CD4-positive, alpha-beta T cell (primary cell): ENCODE data around the gene CCNJL. TPM values are rescaled to one million over a fixed set of nuclear protein-coding genes. Genes with fewer than 3 reads are reported as not detected.

Experiments used
- ATAC-seq: fragments of 200-7000 bp; cut with Tn5 transposase; one replicate; pipeline ENCODE4 v1.10.0; 2022; ENCODE audit warnings: mild to moderate bottlenecking; ENCODE audit not compliant: poor library complexity
- CTCF ChIA-PET: fragments of 350-600 bp; sonication (Branson Sonifier 250); formaldehyde crosslinking; loops from one replicate; lab custom pipeline; 2021; ENCODE audit warnings: antibody characterized with exemption, inconsistent platforms; lab: Charles Lee
- POLR2A ChIA-PET: fragments of 350-600 bp; sonication (Branson Sonifier 250); formaldehyde crosslinking; loops from one replicate; lab custom pipeline; 2021; ENCODE audit warnings: antibody characterized with exemption, inconsistent platforms; lab: Charles Lee
- DNase-seq, 14 experiments: peaks; one replicate each; pipeline ENCODE4 v3.0.0-alpha.2; 2013 to 2020; ENCODE audit warnings: mixed read lengths in 2 of 14
- H3K27ac ChIP-seq, 2 donors: one replicate each; pipeline versions ENCODE4 v1.5.1 to v1.7.0; 2013; ENCODE audit warnings: low read length in 2 of 2, low read depth in 1 of 2, mild to moderate bottlenecking in 1 of 2
- H3K27me3 ChIP-seq, 2 experiments: 1 replicate in 1 of 2; 2 replicates in 1 of 2; pipeline versions ENCODE4 v1.6.1 to v1.7.0; 2013; ENCODE audit warnings: low read length in 2 of 2, control low read depth in 1 of 2, mild to moderate bottlenecking in 1 of 2, moderate library complexity in 1 of 2; ENCODE audit not compliant: insufficient read depth in 2 of 2, control insufficient read depth in 1 of 2
- H3K36me3 ChIP-seq: one replicate; pipeline ENCODE4 v1.6.1; 2013; ENCODE audit warnings: low read length, control low read depth; ENCODE audit not compliant: insufficient read depth
- H3K4me1 ChIP-seq: one replicate; pipeline ENCODE4 v1.6.1; 2013; ENCODE audit warnings: low read length, control low read depth; ENCODE audit not compliant: insufficient read depth
- H3K4me3 ChIP-seq: one replicate; pipeline ENCODE4 v1.5.1; 2013; ENCODE audit warnings: mild to moderate bottlenecking, low read length, moderate library complexity
- H3K9me3 ChIP-seq, 2 experiments: 1 replicate in 1 of 2; 2 replicates in 1 of 2; pipeline versions ENCODE4 v1.6.1 to v1.7.0; 2013; ENCODE audit warnings: low read length in 2 of 2, mild to moderate bottlenecking in 2 of 2, control low read depth in 1 of 2, moderate library complexity in 1 of 2; ENCODE audit not compliant: control insufficient read depth in 1 of 2, insufficient read depth in 1 of 2
- H3K27ac Mint-ChIP-seq: one replicate; pipeline ENCODE4 v1.8.0; 2020; ENCODE audit warnings: mixed read lengths
- H3K27me3 Mint-ChIP-seq: one replicate; pipeline ENCODE4 v1.8.0; 2021; ENCODE audit warnings: mixed read lengths
- H3K36me3 Mint-ChIP-seq: one replicate; pipeline ENCODE4 v1.8.0; 2021; ENCODE audit warnings: low read depth, mixed read lengths
- H3K4me1 Mint-ChIP-seq: one replicate; pipeline ENCODE4 v1.8.0; 2021; ENCODE audit warnings: low read depth, mixed read lengths
- H3K4me3 Mint-ChIP-seq: one replicate; pipeline ENCODE4 v1.8.0; 2020; ENCODE audit warnings: mild to moderate bottlenecking, mixed read lengths
- H3K9me3 Mint-ChIP-seq: one replicate; pipeline ENCODE4 v1.8.0; 2020; ENCODE audit warnings: mixed read lengths
- intact Hi-C, 2 experiments: fragments of 100-400 bp; cut with DNase I in 1 of 2; cut with micrococcal nuclease in 1 of 2; formaldehyde crosslinking; loops; one replicate each; pipeline versions ENCODE4 v1.15.1 to v1.9.0; 2023 to 2025; cut with DNase I, micrococcal nuclease
- total RNA-seq, 174 experiments: library from RNA in 2 of 174; stranded (reverse) in 2 of 174; gene quantifications; one replicate each; pipeline ENCODE4 v1.2.3 and lab custom pipeline; 2021 to 2026
- TF ChIP-seq, protein P1 (sequence below): fragments of 200-600 bp; IDR thresholded peaks from one replicate; pipeline ENCODE4 v1.8.0; 2022; ENCODE audit warnings: antibody characterized with exemption, mild to moderate bottlenecking

Gene CCNJL
- total RNA-seq, 2 experiments from 2014 or later: not detected

DNA sequence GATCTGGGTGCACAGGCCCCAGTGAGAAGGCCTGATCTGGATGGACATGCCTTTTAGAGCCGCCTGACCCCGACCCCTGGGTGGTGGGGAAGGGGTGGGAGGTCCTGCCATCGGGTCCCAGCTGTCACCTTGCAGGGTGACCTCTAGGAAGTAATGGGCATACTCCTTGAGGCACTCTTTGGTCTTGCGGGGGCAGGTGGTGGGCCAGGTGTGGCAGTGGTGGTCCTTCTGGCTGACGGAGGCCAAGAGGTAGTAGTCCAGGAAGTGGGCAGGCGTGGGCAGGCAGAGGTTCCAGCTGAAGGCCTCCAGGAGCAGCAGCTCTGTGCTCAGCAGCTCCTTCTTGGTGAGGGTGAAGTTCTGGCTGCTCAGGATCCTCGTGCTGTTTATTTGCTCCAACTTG lies 53.0 kb downstream of the CCNJL start:
- Histone ChIP-seq H3K4me1 (no peaks in the 10 kb centered on the region), H3K9me3 (peaks cover 0 to 4% of the 10 kb centered on the region in 2 experiments), H3K27ac (no peak overlapping the region), H3K4me3 (no peak overlapping the region), H3K36me3 (no peaks in the 10 kb centered on the region), H3K27me3 (no peaks in the 10 kb centered on the region)
- intact Hi-C loops: no loop called here
- no peak overlapping the region for H3K4me3 Mint-ChIP-seq
- DNase-seq: no peak
- H3K27me3 Mint-ChIP-seq: no peaks in the 10 kb centered on the region
- ATAC-seq: no peak
- H3K4me1 Mint-ChIP-seq: no peaks in the 10 kb centered on the region
- POLR2A ChIA-PET: no interaction called here
- CTCF ChIA-PET: no interaction called here
- no peaks in the 10 kb centered on the region for H3K9me3 Mint-ChIP-seq
- H3K27ac Mint-ChIP-seq: no peak overlapping the region
- H3K36me3 Mint-ChIP-seq: no peaks in the 10 kb centered on the region
- TF ChIP-seq, protein P1, sequence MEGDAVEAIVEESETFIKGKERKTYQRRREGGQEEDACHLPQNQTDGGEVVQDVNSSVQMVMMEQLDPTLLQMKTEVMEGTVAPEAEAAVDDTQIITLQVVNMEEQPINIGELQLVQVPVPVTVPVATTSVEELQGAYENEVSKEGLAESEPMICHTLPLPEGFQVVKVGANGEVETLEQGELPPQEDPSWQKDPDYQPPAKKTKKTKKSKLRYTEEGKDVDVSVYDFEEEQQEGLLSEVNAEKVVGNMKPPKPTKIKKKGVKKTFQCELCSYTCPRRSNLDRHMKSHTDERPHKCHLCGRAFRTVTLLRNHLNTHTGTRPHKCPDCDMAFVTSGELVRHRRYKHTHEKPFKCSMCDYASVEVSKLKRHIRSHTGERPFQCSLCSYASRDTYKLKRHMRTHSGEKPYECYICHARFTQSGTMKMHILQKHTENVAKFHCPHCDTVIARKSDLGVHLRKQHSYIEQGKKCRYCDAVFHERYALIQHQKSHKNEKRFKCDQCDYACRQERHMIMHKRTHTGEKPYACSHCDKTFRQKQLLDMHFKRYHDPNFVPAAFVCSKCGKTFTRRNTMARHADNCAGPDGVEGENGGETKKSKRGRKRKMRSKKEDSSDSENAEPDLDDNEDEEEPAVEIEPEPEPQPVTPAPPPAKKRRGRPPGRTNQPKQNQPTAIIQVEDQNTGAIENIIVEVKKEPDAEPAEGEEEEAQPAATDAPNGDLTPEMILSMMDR: no peak

DNA sequence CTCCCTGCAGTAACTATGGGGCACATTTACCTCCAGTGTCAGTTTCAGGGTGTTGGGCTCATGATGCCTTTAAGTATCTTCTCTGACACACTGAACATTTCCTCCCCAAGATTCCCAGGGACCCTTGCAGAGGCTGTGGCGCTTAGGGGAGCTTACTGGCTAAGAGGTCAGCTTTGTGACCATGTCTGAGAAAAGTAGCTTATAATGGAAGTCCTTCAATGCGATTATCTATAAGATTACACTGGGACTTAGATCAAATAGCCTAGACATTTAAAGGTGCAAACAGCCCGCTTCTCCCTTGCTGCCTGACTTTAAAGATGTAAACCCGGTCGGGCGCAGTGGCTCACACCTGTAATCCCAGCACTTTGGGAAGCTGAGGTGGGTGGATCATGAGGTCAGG lies 57.7 kb downstream of the CCNJL start:
- POLR2A ChIA-PET: no interaction called here
- intact Hi-C loops: no loop called here
- Histone ChIP-seq H3K36me3 (no peaks in the 10 kb centered on the region), H3K9me3 (no peaks in the 10 kb centered on the region), H3K4me3 (no peak overlapping the region), H3K27me3 (no peaks in the 10 kb centered on the region), H3K27ac (no peak overlapping the region), H3K4me1 (no peaks in the 10 kb centered on the region)
- DNase-seq (no peak), ATAC-seq (no peak)
- Mint-ChIP-seq H3K27ac (no peak overlapping the region), H3K27me3 (no peaks in the 10 kb centered on the region), H3K9me3 (no peaks in the 10 kb centered on the region), H3K4me1 (no peaks in the 10 kb centered on the region), H3K36me3 (no peaks in the 10 kb centered on the region), H3K4me3 (no peak overlapping the region)
- CTCF ChIA-PET: no interaction called here
- TF ChIP-seq, protein P1: no peak

DNA sequence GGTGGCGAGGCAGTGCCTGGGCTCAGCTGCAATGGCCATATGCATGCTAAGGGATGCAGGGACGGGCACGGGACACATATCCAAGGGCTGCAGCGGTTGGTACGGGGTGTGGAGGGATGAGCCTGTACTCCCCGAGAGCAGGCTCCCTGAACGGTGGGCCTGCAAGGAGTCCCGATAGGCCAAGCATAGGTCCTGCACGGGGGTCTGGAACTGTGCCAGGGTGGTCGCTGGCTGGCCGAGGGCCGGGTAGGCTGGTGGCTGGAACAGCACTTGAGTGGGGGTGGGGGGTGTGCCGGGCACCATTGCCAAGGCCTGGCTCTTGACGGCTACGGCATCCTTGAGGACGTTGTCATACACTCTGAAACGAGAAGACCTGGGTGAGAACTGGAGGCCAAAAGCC lies 58.9 kb downstream of the CCNJL start:
- Mint-ChIP-seq H3K9me3 (no peaks in the 10 kb centered on the region), H3K36me3 (no peaks in the 10 kb centered on the region), H3K27ac (no peak overlapping the region), H3K4me1 (no peaks in the 10 kb centered on the region), H3K4me3 (no peak overlapping the region), H3K27me3 (no peaks in the 10 kb centered on the region)
- Histone ChIP-seq H3K27ac (no peak overlapping the region), H3K36me3 (no peaks in the 10 kb centered on the region), H3K9me3 (no peaks in the 10 kb centered on the region), H3K27me3 (no peaks in the 10 kb centered on the region), H3K4me1 (no peaks in the 10 kb centered on the region), H3K4me3 (no peak overlapping the region)
- POLR2A ChIA-PET: no interaction called here
- ATAC-seq (no peak), DNase-seq (peak in 1 of 14 experiments; percentile 13)
- CTCF ChIA-PET: no interaction called here
- TF ChIP-seq, protein P1: no peak
- intact Hi-C loops: no loop called here
